K562 (cell line): ENCODE measurements around the gene GMPR2. TPM values are rescaled to one million over a fixed set of nuclear protein-coding genes. Genes with fewer than 3 reads are reported as not detected.
"Not testable (repeated sequence)": the region's sequence is repeated elsewhere in the genome, so short reads cannot be mapped to it uniquely, and the experiment has no call there.

Source experiments
- ATAC-seq: fragments of 200-7000 bp; cut with Tn5 transposase; 3 replicates; pipeline ENCODE4 v1.9.1; 2020; ENCODE audit warnings: moderate library complexity
- BruUV-seq: library from RNA; stranded (reverse); fragments of 400-500 nt; replicated peaks from 2 replicates; lab custom pipeline; 2021; lab: Mats Ljungman, UMichigan
- CTCF ChIA-PET: fragments of 300-600 bp; formaldehyde crosslinking; extraction: SDS; loops from one replicate; lab custom pipeline; 2021; ENCODE audit warnings: low intra/inter-chr PET ratio; lab: Yijun Ruan, JAX
- POLR2A ChIA-PET: fragments of 300-600, 350-650 bp; sonication (Branson Sonifier 250); formaldehyde crosslinking; extraction: SDS; loops from one replicate; lab custom pipeline; 2021; ENCODE audit warnings: antibody characterized with exemption, inconsistent platforms; lab: Yijun Ruan, JAX
- DNase-seq, 4 experiments: peaks; one replicate each; pipeline versions ENCODE4 v3.0.0 to v3.0.0-alpha.2; 2011 to 2018; ENCODE audit warnings: low spot score in 3 of 4, mixed read lengths in 3 of 4; ENCODE audit errors: extremely low read depth in 1 of 4
- FAIRE-seq: peaks from 2 replicates; lab custom pipeline; 2011; peaks lifted over from hg19 to GRCh38; lab: Jason Lieb, UNC
- H2AFZ ChIP-seq: 2 replicates; pipeline ENCODE4 v1.6.0; 2011; ENCODE audit warnings: low read depth, low read length, control low read depth, inconsistent platforms
- H3K27ac ChIP-seq: fragments of 200-600 bp; 3 replicates; pipeline ENCODE4 v1.8.0; 2011; ENCODE audit warnings: low read depth, mild to moderate bottlenecking, control low read depth, inconsistent platforms, low read length, moderate library complexity, mixed read lengths; ENCODE audit errors: extremely low read depth
- H3K27me3 ChIP-seq, 2 experiments: fragments of 300-600 bp in 1 of 2; 2 replicates in 1 of 2; 3 replicates in 1 of 2; pipeline versions ENCODE4 v1.6.0 to v1.8.0; 2011; ENCODE audit warnings: inconsistent platforms in 2 of 2, low read length in 2 of 2, mild to moderate bottlenecking in 1 of 2, mixed read lengths in 1 of 2, moderate library complexity in 1 of 2; ENCODE audit not compliant: control insufficient read depth in 2 of 2, insufficient read depth in 2 of 2
- H3K36me3 ChIP-seq: fragments of 300-600 bp; 3 replicates; pipeline ENCODE4 v1.8.0; 2011; ENCODE audit warnings: mild to moderate bottlenecking, low read length, inconsistent platforms; ENCODE audit not compliant: control insufficient read depth, insufficient read depth
- H3K4me1 ChIP-seq, 2 experiments: fragments of 200-600 bp in 1 of 2; replicated peaks in 1 of 2; 2 replicates in 1 of 2; 3 replicates in 1 of 2; pipeline versions ENCODE4 v1.5.1 to v1.8.0; 2011; ENCODE audit warnings: inconsistent platforms in 2 of 2, low read length in 2 of 2, mild to moderate bottlenecking in 1 of 2, mixed read lengths in 1 of 2, moderate library complexity in 1 of 2; ENCODE audit not compliant: control insufficient read depth in 2 of 2, insufficient read depth in 2 of 2
- H3K4me2 ChIP-seq: 2 replicates; pipeline ENCODE4 v1.6.1; 2011; ENCODE audit warnings: low read length, control low read depth, inconsistent platforms, mixed read lengths; ENCODE audit not compliant: insufficient read depth
- H3K4me3 ChIP-seq: fragments of 200-600 bp; sonication (generic), shearing (Covaris generic); 2 replicates; pipeline ENCODE4 v1.5.1; 2016; ENCODE audit warnings: control low read depth, inconsistent platforms
- H3K79me2 ChIP-seq: fragments of 200-600 bp; 3 replicates; pipeline ENCODE4 v1.8.0; 2011; ENCODE audit warnings: low read length, inconsistent platforms; ENCODE audit not compliant: control insufficient read depth, insufficient read depth
- H3K9ac ChIP-seq, 2 experiments: 2 replicates each; pipeline versions ENCODE4 v1.6.0 to v1.6.1; 2011; ENCODE audit warnings: low read depth in 2 of 2, low read length in 2 of 2, control low read depth in 1 of 2, inconsistent platforms in 1 of 2, mild to moderate bottlenecking in 1 of 2, mixed read lengths in 1 of 2; ENCODE audit not compliant: insufficient read depth in 1 of 2
- H3K9me1 ChIP-seq: one replicate; pipeline ENCODE4 v1.6.0; 2011; ENCODE audit warnings: inconsistent platforms, mild to moderate bottlenecking, low read length, moderate library complexity; ENCODE audit not compliant: control insufficient read depth, insufficient read depth
- H3K9me3 ChIP-seq: replicated peaks from 2 replicates; pipeline ENCODE4 v1.5.1; 2011; ENCODE audit warnings: low read depth, low read length, inconsistent platforms; ENCODE audit not compliant: control insufficient read depth, insufficient read depth
- H4K20me1 ChIP-seq: replicated peaks from 2 replicates; pipeline ENCODE4 v1.6.1; 2011; ENCODE audit warnings: low read length, inconsistent platforms, mixed read lengths; ENCODE audit not compliant: control insufficient read depth, insufficient read depth
- CAMTA2 ChIP-seq: fragments of 250-450 bp; sonication (Bioruptor Pico); conservative IDR thresholded peaks from 2 replicates; pipeline ENCODE4 v1.5.1; 2022
- LCOR ChIP-seq: sonication (generic); formaldehyde crosslinking; IDR thresholded peaks from 2 replicates; pipeline ENCODE4 v1.8.0; 2022; ENCODE audit warnings: mild to moderate bottlenecking, missing genetic modification reagents
- WGBS: fragments of 100-300 bp; shearing (Covaris generic); methylation state at CpG from one replicate; pipeline ENCODE4 v1.1.6; 2016; ENCODE audit warnings: low coverage, mixed read lengths; ENCODE audit not compliant: insufficient coverage; ENCODE audit errors: missing lambda C conversion rate; 5-methylcytosine and 5-hydroxymethylcytosine counted together
- in situ Hi-C: fragments of 300-500 bp; cut with MboI; formaldehyde crosslinking; loops from 4 replicates; pipeline ENCODE4 v1.15.0; 2018; ENCODE audit warnings: inconsistent platforms, mixed read lengths
- intact Hi-C: fragments of 100-400 bp; cut with micrococcal nuclease; formaldehyde crosslinking; loops from 2 replicates; pipeline ENCODE4 v1.14.2; 2022
- polyA plus RNA-seq, 8 experiments: library from polyadenylated mRNA; depleted of rRNA in 4 of 8; stranded (reverse) in 5 of 8; unstranded in 3 of 8; fragments of >200 nt; fragmentation: Nextera tagmentation in 2 of 8; fragmentation: Illumina TruSeq in 1 of 8; extraction: Ambion mirVana in 2 of 8; extraction: Trizol in 1 of 8; gene quantifications; 2 replicates each; pipeline versions ENCODE4 v1.2.1 to v1.2.3, GENCODE V29; 2011 to 2014; ENCODE audit warnings: inconsistent platforms in 1 of 8, missing spikeins in 1 of 8
- total RNA-seq, 7 experiments: library from RNA; depleted of rRNA in 6 of 7; stranded (reverse); fragments of >200 nt in 6 of 7; fragmentation: Illumina TruSeq in 2 of 7; extraction: Trizol in 2 of 7; gene quantifications; 2 replicates each; pipeline versions ENCODE4 v1.2.1 to v1.2.3, GENCODE V29; 2011 to 2021; ENCODE audit warnings: low replicate concordance in 1 of 7

GMPR2 gene
- total and polyA plus RNA-seq, 9 of the 15 experiments (the other 6 are each of a cell fraction or from before 2014, with no cell fraction given) = 26.4 to 67.4 (median 36.3) TPM

GRCh38 chr14:24198814-24199524 lies 33.8 kb upstream of the GMPR2 start:
- Histone ChIP-seq H4K20me1 (no peaks in the 10 kb centered on the region), H3K36me3 (peaks cover 15% of the 10 kb centered on the region; the same call in 2 of the 3 replicates), H3K27ac (no peak overlapping the region), H3K4me2 (no peak overlapping the region), H3K79me2 (peaks cover 44% of the 10 kb centered on the region), H3K27me3 (no peaks in the 10 kb centered on the region), H3K9ac (no peak overlapping the region), H2AFZ (no peak overlapping the region), H3K4me3 (no peak overlapping the region), H3K9me1 (no peaks in the 10 kb centered on the region), H3K9me3 (0 out of 2 replicates have a peak, but pooled peaks cover 2% of the 10 kb centered on the region), H3K4me1 (peaks cover 6 to 13% of the 10 kb centered on the region in 2 experiments; a peak in 3 of 5 replicates)
- WGBS = 82% methylated on average over 4 of the region's 7 CpGs
- no peak for DNase-seq
- no peak for FAIRE-seq
- TF ChIP-seq CAMTA2 (CRISPR knock-in tag) (no peak), LCOR (CRISPR knock-in tag) (no peak)
- ATAC-seq = no peak
- intact Hi-C loops = no loop called here
- no TSS peak for BruUV-seq
- CTCF ChIA-PET = no interaction called here
- POLR2A ChIA-PET = interaction anchor here (0.6 to 0.9 kb wide), 2 partner anchors 10 to 29 kb away, joined by 3 to 4 read pairs; no protein-coding TSS in a partner anchor
- in situ Hi-C loops = no loop called here

GRCh38 chr14:24202538-24202937 lies 30.2 kb upstream of the GMPR2 start:
- WGBS = 100% methylated on average over 8 of the region's 8 CpGs
- FAIRE-seq, ATAC-seq, H3K9me1 ChIP-seq, intact Hi-C loops, H3K4me3 ChIP-seq, H3K4me1 ChIP-seq, in situ Hi-C loops, DNase-seq, H3K27ac ChIP-seq, H3K79me2 ChIP-seq, BruUV-seq, H3K9ac ChIP-seq, H3K27me3 ChIP-seq, H2AFZ ChIP-seq, CTCF ChIA-PET, H3K4me2 ChIP-seq, H3K9me3 ChIP-seq, H4K20me1 ChIP-seq: not testable (repeated sequence)
- POLR2A ChIA-PET = interaction anchor here (0.6 kb wide), 1 partner anchor 11 kb away, joined by 3 read pairs; the partner anchor contains the start of gene CHMP4A
- H3K36me3 ChIP-seq = peaks cover 37% of the 10 kb centered on the region; the same call in 2 of the 3 replicates
